Endothelial cell (in vitro differentiated cells): ENCODE data around the gene MACROD2. TPM values are rescaled to one million over a fixed set of nuclear protein-coding genes. Genes with fewer than 3 reads are reported as not detected.

Experiments used
- DNase-seq: peaks from one replicate; pipeline ENCODE4 v3.0.0; 2021; ENCODE audit warnings: low spot score
- H3K27ac Mint-ChIP-seq: one replicate; pipeline ENCODE4 v1.8.0; 2021; ENCODE audit warnings: mixed read lengths, inconsistent platforms; ENCODE audit not compliant: unreplicated experiment
- H3K27me3 Mint-ChIP-seq: one replicate; pipeline ENCODE4 v1.8.0; 2021; ENCODE audit warnings: mild to moderate bottlenecking, moderate library complexity, mixed read lengths, inconsistent platforms; ENCODE audit not compliant: unreplicated experiment
- H3K36me3 Mint-ChIP-seq: one replicate; pipeline ENCODE4 v1.8.0; 2021; ENCODE audit warnings: mild to moderate bottlenecking, low read depth, mixed read lengths, inconsistent platforms; ENCODE audit not compliant: unreplicated experiment
- H3K4me1 Mint-ChIP-seq: one replicate; pipeline ENCODE4 v1.8.0; 2021; ENCODE audit warnings: mild to moderate bottlenecking, mixed read lengths, inconsistent platforms; ENCODE audit not compliant: unreplicated experiment
- H3K4me3 Mint-ChIP-seq: one replicate; pipeline ENCODE4 v1.8.0; 2021; ENCODE audit warnings: mild to moderate bottlenecking, mixed read lengths, inconsistent platforms; ENCODE audit not compliant: unreplicated experiment
- H3K9me3 Mint-ChIP-seq: one replicate; pipeline ENCODE4 v1.8.0; 2021; ENCODE audit warnings: mixed read lengths, inconsistent platforms; ENCODE audit not compliant: unreplicated experiment
- CTCF ChIP-seq: fragments of 200-600 bp; sonication (generic); IDR thresholded peaks from one replicate; pipeline ENCODE4 v1.5.0; 2021; ENCODE audit warnings: antibody characterized with exemption; ENCODE audit not compliant: unreplicated experiment
- total RNA-seq: library from RNA; stranded (reverse); fragmentation: NEBNext Ultra II Directional; extraction: Animal tissue kit (Norgen Biotek cat#: 25700); gene quantifications from one replicate; pipeline ENCODE4 v1.2.1, GENCODE V29; 2021; ENCODE audit not compliant: unreplicated experiment

Gene MACROD2
- total RNA-seq, 1 donor from 2014 or later, result 6.4 TPM

- DNase-seq, result no peak
- no peaks in the 10 kb centered on the region for H3K27me3 Mint-ChIP-seq
- H3K4me1 Mint-ChIP-seq, result no peaks in the 10 kb centered on the region
- H3K27ac Mint-ChIP-seq, result no peak overlapping the region
- no peaks in the 10 kb centered on the region for H3K36me3 Mint-ChIP-seq
- no peaks in the 10 kb centered on the region for H3K9me3 Mint-ChIP-seq
- no peak overlapping the region for H3K4me3 Mint-ChIP-seq
- TF ChIP-seq CTCF, result no peak
Measured at GRCh38 chr20:15379681-15380296, 1384.5 kb downstream of the MACROD2 start.

GRCh38 chr20:15380770-15381169 lies 1385.5 kb downstream of the MACROD2 start:
- Mint-ChIP-seq H3K9me3 (no peaks in the 10 kb centered on the region), H3K4me3 (no peak overlapping the region), H3K36me3 (no peaks in the 10 kb centered on the region), H3K27me3 (no peaks in the 10 kb centered on the region), H3K4me1 (no peaks in the 10 kb centered on the region), H3K27ac (no peak overlapping the region)
- no peak for TF ChIP-seq CTCF
- DNase-seq, result no peak

GRCh38 chr20:15387228-15387627 lies 1391.9 kb downstream of the MACROD2 start:
- Mint-ChIP-seq H3K27me3 (no peaks in the 10 kb centered on the region), H3K9me3 (no peaks in the 10 kb centered on the region), H3K36me3 (no peaks in the 10 kb centered on the region), H3K27ac (no peak overlapping the region), H3K4me3 (no peak overlapping the region), H3K4me1 (no peaks in the 10 kb centered on the region)
- TF ChIP-seq CTCF, result no peak
- no peak for DNase-seq

GRCh38 chr20:15395457-15395856 lies 1400.1 kb downstream of the MACROD2 start:
- DNase-seq, result no peak
- Mint-ChIP-seq H3K27ac (no peak overlapping the region), H3K4me1 (no peaks in the 10 kb centered on the region), H3K27me3 (no peaks in the 10 kb centered on the region), H3K4me3 (no peak overlapping the region), H3K36me3 (no peaks in the 10 kb centered on the region), H3K9me3 (no peaks in the 10 kb centered on the region)
- TF ChIP-seq CTCF, result no peak

GRCh38 chr20:15396026-15396425 lies 1400.7 kb downstream of the MACROD2 start:
- H3K4me1 Mint-ChIP-seq, result no peaks in the 10 kb centered on the region
- no peak overlapping the region for H3K4me3 Mint-ChIP-seq
- no peak overlapping the region for H3K27ac Mint-ChIP-seq
- TF ChIP-seq CTCF, result no peak
- no peaks in the 10 kb centered on the region for H3K36me3 Mint-ChIP-seq
- no peaks in the 10 kb centered on the region for H3K9me3 Mint-ChIP-seq
- H3K27me3 Mint-ChIP-seq, result no peaks in the 10 kb centered on the region
- DNase-seq, result no peak
